ENCODE data around the gene PLEK. TPM values are rescaled to one million over a fixed set of nuclear protein-coding genes. Genes with fewer than 3 reads are reported as not detected.

The PLEK gene
- total and polyA plus RNA-seq, 9 of the 15 experiments (the other 6 are each of a cell fraction or from before 2014, with no cell fraction given): 0.14 to 1.2 (median 0.36) TPM

DNA sequence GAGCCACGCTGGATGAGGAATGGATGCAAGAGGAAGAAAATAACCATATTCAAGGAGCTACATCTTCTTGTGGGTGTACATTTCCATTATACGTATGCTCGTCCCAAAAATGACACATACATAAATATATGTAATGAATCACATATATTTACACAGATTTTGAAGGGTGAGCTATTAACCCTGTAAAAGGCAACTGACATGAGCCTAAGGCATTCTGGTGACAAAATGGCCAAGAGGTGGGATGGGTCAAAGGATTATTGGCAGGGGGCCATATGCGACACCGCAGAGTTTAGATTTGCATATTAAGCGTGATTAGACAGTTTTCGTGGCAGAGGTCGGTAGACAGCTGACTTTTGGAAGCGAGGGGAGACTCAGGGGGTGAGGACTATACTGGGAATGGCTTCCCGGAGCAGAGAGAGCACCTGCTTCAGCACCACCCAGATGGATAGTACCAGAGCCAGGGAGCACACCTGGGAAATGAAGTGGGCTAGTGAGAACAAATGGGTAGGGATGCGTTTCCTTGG lies 44.9 kb upstream of the PLEK start:
- Histone ChIP-seq H3K9me3 (replicated peaks; ENCODE audit: control insufficient read depth, insufficient read depth, low read depth, low read length) (no peaks in the 10 kb centered on the region), H2AFZ (ENCODE audit: low read depth, low read length) (peak overlapping the region; percentile 88; the same call in 1 of the 2 replicates), H3K36me3 (ENCODE audit: control insufficient read depth, insufficient read depth, low read length) (no peaks in the 10 kb centered on the region), H3K4me1 (replicated peaks in 1 of 2; ENCODE audit: control insufficient read depth in 2 of 2, insufficient read depth in 2 of 2, low read length in 2 of 2) (peaks cover 3 to 15% of the 10 kb centered on the region in 2 experiments; a peak in 3 of 5 replicates), H3K9me1 (ENCODE audit: control insufficient read depth, insufficient read depth, low read length) (no peaks in the 10 kb centered on the region), H4K20me1 (replicated peaks; ENCODE audit: control insufficient read depth, insufficient read depth, low read length) (no peaks in the 10 kb centered on the region), H3K9ac (ENCODE audit: insufficient read depth in 1 of 2, low read depth in 2 of 2, low read length in 2 of 2) (peak overlapping the region; percentile 44 to 88; a peak in 2 of 4 replicates), H3K79me2 (ENCODE audit: control insufficient read depth, insufficient read depth, low read length) (no peaks in the 10 kb centered on the region), H3K27me3 (ENCODE audit: control insufficient read depth in 2 of 2, insufficient read depth in 2 of 2, low read length in 2 of 2) (no peaks in the 10 kb centered on the region), H3K27ac (ENCODE audit: extremely low read depth, low read depth, low read length) (no peak overlapping the region), H3K4me2 (ENCODE audit: insufficient read depth, low read length) (peak overlapping the region; percentile 72), H3K4me3 (peak overlapping the region; percentile 45)
- POLR2A ChIA-PET: interaction anchor here (0.6 to 1.7 kb wide), 5 partner anchors 10 to 125 kb away, joined by 3 to 13 read pairs (median 5); no protein-coding TSS in a partner anchor
- ATAC-seq (peak; percentile 69), DNase-seq (ENCODE audit: extremely low read depth in 1 of 4, low spot score in 3 of 4) (peak in 3 of 4 experiments; percentile 14 to 68 (median 35)), FAIRE-seq (peak; percentile 49)
- intact Hi-C loops (cut with micrococcal nuclease) (no loop called here), in situ Hi-C loops (cut with MboI) (no loop called here)
- CTCF ChIA-PET (ENCODE audit: low intra/inter-chr PET ratio): no interaction called here
- 26% methylated on average over 11 of the region's 11 CpGs for WGBS (ENCODE audit: insufficient coverage, low coverage, missing lambda C conversion rate)
- BruUV-seq (replicated peaks): no TSS peak
- peak; percentile 78 for TF ChIP-seq NFE2 (IDR thresholded peaks at IDR 0.05; ENCODE audit: low read depth)
- 0 out of 4 replicates have a peak, but pooled peaks of 1 of the 2 experiments have one; percentile 16 for TF ChIP-seq MNT (conservative IDR thresholded peaks at IDR 0.05)
- no peak for TF ChIP-seq ZBTB17 (CRISPR knock-in tag; IDR thresholded peaks at IDR 0.05)
- no peak for TF ChIP-seq ZNF75A (CRISPR knock-in tag; IDR thresholded peaks at IDR 0.05)
- TF ChIP-seq AFF1 (IDR thresholded peaks at IDR 0.05; ENCODE audit: low read depth in 1 of 2, partially characterized antibody in 2 of 2): peak in 1 of 2 experiments; percentile 45
- peak; percentile 96 for TF ChIP-seq NFIC (IDR thresholded peaks at IDR 0.05)
- peak; percentile 8 for TF ChIP-seq DACH1 (IDR thresholded peaks at IDR 0.05; ENCODE audit: partially characterized antibody)
- TF ChIP-seq MAFG (tag; conservative IDR thresholded peaks at IDR 0.05): peak; percentile 79
- TF ChIP-seq TEAD4 (IDR thresholded peaks at IDR 0.05; ENCODE audit: low read length): peak; percentile 22; the same call in 1 of the 2 replicates
- no peak for TF ChIP-seq TEAD4 (CRISPR knock-in tag; IDR thresholded peaks at IDR 0.05; ENCODE audit: borderline replicate concordance)
- TF ChIP-seq MBD2 (IDR thresholded peaks at IDR 0.05; ENCODE audit: borderline replicate concordance, low read depth): no peak
- peak; percentile 81 for TF ChIP-seq C11orf30 (IDR thresholded peaks at IDR 0.05; ENCODE audit: low read depth)
- TF ChIP-seq GABPB2 (CRISPR knock-in tag; conservative IDR thresholded peaks at IDR 0.05): no peak
- peak; percentile 84; the same call in 1 of the 2 replicates for TF ChIP-seq MIER1 (IDR thresholded peaks at IDR 0.05; ENCODE audit: low read depth)
- TF ChIP-seq ILK (tag; IDR thresholded peaks at IDR 0.05; ENCODE audit: borderline replicate concordance, low read depth): no peak
- peak in 1 of 3 experiments; percentile 9 for TF ChIP-seq YY1 (IDR thresholded peaks at IDR 0.05; ENCODE audit: borderline replicate concordance in 1 of 3, control insufficient read depth in 1 of 3, extremely low read depth in 1 of 3, insufficient read depth in 3 of 3, insufficient read length in 1 of 3, insufficient replicate concordance in 2 of 3, low read depth in 1 of 3, low read length in 2 of 3)
